GM23248 (cell line): ENCODE data around the gene NELFA. TPM values are rescaled to one million over a fixed set of nuclear protein-coding genes. Genes with fewer than 3 reads are reported as not detected.

Experiments used
- DNase-seq: peaks from one replicate; pipeline ENCODE4 v3.0.0-alpha.2; 2015
- H2AFZ ChIP-seq: fragments of 200-600 bp; sonication (generic); 2 replicates; pipeline ENCODE4 v1.6.1; 2016; ENCODE audit warnings: antibody characterized with exemption
- H3F3A ChIP-seq: fragments of 200-600 bp; sonication (generic); 2 replicates; pipeline ENCODE4 v1.6.1; 2016; ENCODE audit warnings: mild to moderate bottlenecking, antibody characterized with exemption, mixed run types; ENCODE audit not compliant: insufficient read depth
- H3K27ac ChIP-seq: fragments of 200-600 bp; sonication (generic); 2 replicates; pipeline ENCODE4 v1.5.1; 2016; ENCODE audit warnings: mild to moderate bottlenecking
- H3K27me3 ChIP-seq: fragments of 200-600 bp; sonication (generic); replicated peaks from 2 replicates; pipeline ENCODE4 v1.6.1; 2016; ENCODE audit warnings: mild to moderate bottlenecking; ENCODE audit not compliant: insufficient read depth
- H3K36me3 ChIP-seq: fragments of 200-600 bp; sonication (generic); 2 replicates; pipeline ENCODE4 v1.6.1; 2016; ENCODE audit warnings: low read depth, mild to moderate bottlenecking
- H3K4me1 ChIP-seq: fragments of 200-600 bp; sonication (generic); 2 replicates; pipeline ENCODE4 v1.6.1; 2016; ENCODE audit warnings: mild to moderate bottlenecking; ENCODE audit not compliant: insufficient read depth
- H3K4me2 ChIP-seq: fragments of 200-600 bp; sonication (generic); one replicate; pipeline ENCODE4 v1.6.1; 2016; ENCODE audit warnings: mild to moderate bottlenecking; ENCODE audit not compliant: unreplicated experiment
- H3K4me3 ChIP-seq: fragments of 200-600 bp; sonication (generic); 2 replicates; pipeline ENCODE4 v1.5.1; 2016; ENCODE audit warnings: mild to moderate bottlenecking
- H3K79me2 ChIP-seq: fragments of 200-600 bp; sonication (generic); 2 replicates; pipeline ENCODE4 v1.6.1; 2016; ENCODE audit warnings: mild to moderate bottlenecking; ENCODE audit not compliant: insufficient read depth
- H3K9ac ChIP-seq: fragments of 200-600 bp; sonication (generic); 2 replicates; pipeline ENCODE4 v1.6.1; 2016; ENCODE audit warnings: mild to moderate bottlenecking
- H3K9me2 ChIP-seq: fragments of 200-600 bp; sonication (generic); 2 replicates; pipeline ENCODE4 v1.6.1; 2016; ENCODE audit warnings: mixed run types, mild to moderate bottlenecking, moderate library complexity; ENCODE audit not compliant: insufficient read depth
- H3K9me3 ChIP-seq: fragments of 200-600 bp; sonication (generic); one replicate; pipeline ENCODE4 v1.6.1; 2017; ENCODE audit warnings: low read depth
- H4K20me1 ChIP-seq: fragments of 200-600 bp; sonication (generic); 2 replicates; pipeline ENCODE4 v1.6.0; 2016; ENCODE audit not compliant: insufficient read depth
- EZH2 ChIP-seq: fragments of 200-600 bp; sonication (generic); IDR thresholded peaks from 2 replicates; pipeline ENCODE4 v1.6.1; 2018; ENCODE audit warnings: antibody characterized with exemption, mild to moderate bottlenecking; ENCODE audit not compliant: insufficient read depth, poor library complexity, severe bottlenecking
- EZH2phosphoT487 ChIP-seq: fragments of 200-600 bp; sonication (generic); IDR thresholded peaks from 2 replicates; pipeline ENCODE4 v1.6.1; 2018; ENCODE audit warnings: antibody characterized with exemption, moderate library complexity, mild to moderate bottlenecking, low read depth; ENCODE audit not compliant: insufficient read depth
- WGBS, 2 experiments: methylation state at CpG; one replicate each; pipeline ENCODE4 v1.1.6; 2015 to 2017; ENCODE audit warnings: low lambda C conversion rate in 2 of 2, low coverage in 1 of 2; ENCODE audit errors: missing lambda C conversion rate in 2 of 2; 5-methylcytosine and 5-hydroxymethylcytosine counted together
- in situ Hi-C: fragments of 300-500 bp; cut with MboI; formaldehyde crosslinking; loops from 2 replicates; pipeline ENCODE4 v1.15.0; 2020
- polyA plus RNA-seq: library from polyadenylated mRNA; unstranded; fragments of >200 nt; fragmentation: Nextera tagmentation; extraction: Ambion mirVana; gene quantifications from 2 replicates; pipeline ENCODE4 v1.2.1, GENCODE V29; 2016
- total RNA-seq: library from RNA; depleted of rRNA; stranded (reverse); fragments of >200 nt; shearing (Covaris generic); gene quantifications from 2 replicates; pipeline ENCODE4 v1.2.3, GENCODE V29; 2014

Gene NELFA
- total and polyA plus RNA-seq, 2 experiments from 2014 or later, result 18.7 to 23.6 TPM

DNA sequence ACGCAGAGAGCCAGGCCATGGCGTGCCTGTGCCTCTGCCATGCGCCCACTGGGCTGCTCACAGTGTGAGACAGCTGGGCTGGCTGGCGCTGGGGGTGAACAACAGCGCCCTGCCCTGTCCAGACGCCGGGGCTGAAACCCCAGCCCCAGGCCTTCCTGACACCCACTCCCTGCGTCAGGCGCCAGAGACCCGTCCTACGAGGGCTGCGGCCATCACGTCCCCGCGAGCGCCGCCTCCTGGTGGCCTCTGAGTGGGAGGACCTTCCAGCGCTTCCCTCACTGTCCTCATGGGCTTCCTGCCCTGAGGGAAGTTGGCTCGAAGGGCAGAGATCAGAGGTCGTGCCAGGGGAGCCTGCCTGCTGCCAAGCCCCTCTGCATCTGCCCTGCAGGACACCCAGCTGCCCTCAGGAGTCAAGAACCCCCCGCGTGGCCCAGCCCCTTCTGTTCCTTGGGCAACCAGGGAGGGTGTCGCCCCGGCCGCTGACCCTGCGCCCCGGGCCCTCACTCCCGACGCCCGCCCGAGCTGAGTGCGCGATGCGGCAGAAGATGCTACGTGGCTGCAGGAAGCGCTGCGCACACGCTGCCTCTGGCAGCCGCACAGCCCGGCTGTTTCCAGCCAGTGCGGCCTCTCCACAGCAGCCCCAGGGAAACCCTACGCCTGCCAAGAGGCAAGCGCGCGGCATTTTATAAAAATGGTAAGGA lies 16.2 kb downstream of the NELFA start:
- no peak for DNase-seq
- Histone ChIP-seq H3K79me2 (peaks cover 68% of the 10 kb centered on the region), H3F3A (peaks cover 7% of the 10 kb centered on the region; the same call in 1 of the 2 replicates), H4K20me1 (no peaks in the 10 kb centered on the region; the same call in 1 of the 2 replicates), H3K4me1 (no peaks in the 10 kb centered on the region), H3K36me3 (peaks cover 6% of the 10 kb centered on the region; the same call in 1 of the 2 replicates), H3K27ac (no peak overlapping the region), H3K27me3 (no peaks in the 10 kb centered on the region), H3K9ac (no peak overlapping the region), H3K9me3 (no peaks in the 10 kb centered on the region), H3K4me2 (no peak overlapping the region), H3K4me3 (no peak overlapping the region), H2AFZ (no peak overlapping the region), H3K9me2 (no peaks in the 10 kb centered on the region)
- 89 to 90% methylated on average over 41 of the region's 45 CpGs for WGBS, 2 experiments
- TF ChIP-seq EZH2 (no peak), EZH2phosphoT487 (no peak)
- in situ Hi-C loops, result no loop called here

DNA sequence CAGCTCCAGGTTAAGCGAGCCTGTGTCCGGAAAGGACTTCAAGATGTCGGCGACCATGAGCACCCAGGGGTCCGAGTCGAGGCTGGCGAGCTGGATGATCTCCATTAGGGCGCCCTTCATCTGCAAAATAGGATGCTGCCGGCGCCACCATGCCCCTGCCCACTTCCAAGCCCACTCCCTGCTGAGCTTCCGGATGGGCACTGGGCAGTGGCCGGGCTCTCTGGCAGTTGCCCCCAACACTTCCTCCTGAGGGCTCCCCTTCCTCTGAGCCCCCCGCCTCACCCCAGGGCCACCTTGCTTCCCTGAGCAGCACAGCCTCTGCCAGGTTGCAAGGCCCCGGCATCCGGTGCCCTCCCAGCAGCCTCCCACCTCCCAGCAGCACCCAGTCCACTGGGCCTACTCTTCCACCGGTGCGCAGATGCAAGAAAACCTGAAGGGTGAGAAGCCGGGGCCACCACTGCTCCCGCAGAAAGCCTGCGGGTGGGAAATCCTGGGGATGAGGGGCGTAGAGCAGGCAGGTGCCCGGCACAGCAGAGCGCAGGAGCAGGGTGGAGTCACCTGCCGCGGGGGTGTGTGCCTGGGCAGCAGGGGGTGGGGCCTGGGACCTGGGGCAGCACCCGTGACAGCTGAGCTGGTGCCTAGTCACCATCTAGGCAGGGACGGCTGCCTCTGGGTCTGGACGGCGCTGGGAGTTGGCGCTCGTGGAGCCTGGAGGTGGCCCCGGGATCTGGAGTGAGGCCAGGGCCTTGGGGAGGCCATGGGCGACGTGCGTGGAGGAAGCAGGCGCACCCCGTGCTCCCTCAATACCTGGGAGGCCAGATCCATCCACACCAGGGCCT lies 17.0 kb downstream of the NELFA start:
- H3K4me1 ChIP-seq, result no peaks in the 10 kb centered on the region
- no peak overlapping the region for H3K4me3 ChIP-seq
- no peak overlapping the region for H3K9ac ChIP-seq
- peaks cover 60% of the 10 kb centered on the region for H3K79me2 ChIP-seq
- no peak overlapping the region for H3K27ac ChIP-seq
- peaks cover 7% of the 10 kb centered on the region; the same call in 1 of the 2 replicates for H3F3A ChIP-seq
- H3K36me3 ChIP-seq, result 0 out of 2 replicates have a peak, but pooled peaks cover 3% of the 10 kb centered on the region
- TF ChIP-seq EZH2 (no peak), EZH2phosphoT487 (no peak)
- H2AFZ ChIP-seq, result no peak overlapping the region
- in situ Hi-C loops, result no loop called here
- WGBS, 2 experiments, result 92 to 94% methylated on average over 31 to 35 of the region's 37 CpGs
- no peaks in the 10 kb centered on the region for H3K9me2 ChIP-seq
- no peak for DNase-seq
- no peak overlapping the region for H3K4me2 ChIP-seq
- H4K20me1 ChIP-seq, result no peaks in the 10 kb centered on the region; the same call in 1 of the 2 replicates
- H3K9me3 ChIP-seq, result no peaks in the 10 kb centered on the region
- H3K27me3 ChIP-seq, result no peaks in the 10 kb centered on the region

DNA sequence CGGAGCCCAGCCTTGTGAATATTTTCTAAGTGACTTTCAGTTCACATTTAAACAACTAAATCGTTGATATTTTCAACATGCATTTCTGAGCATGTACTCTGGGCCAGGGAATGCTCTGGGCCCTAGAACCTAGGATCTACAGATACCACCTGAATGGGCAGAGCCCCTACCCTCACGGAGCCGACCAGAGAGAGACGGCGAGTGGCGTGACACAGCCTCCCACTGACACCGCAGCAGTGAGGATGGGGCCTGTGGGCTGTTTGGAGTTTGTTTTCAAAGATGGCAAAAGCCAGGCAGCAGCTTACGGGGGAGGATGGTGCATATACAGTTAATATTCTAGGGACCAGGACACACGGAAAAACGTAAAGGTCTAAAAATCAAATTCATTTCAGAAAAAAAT lies 17.7 kb downstream of the NELFA start:
- Histone ChIP-seq H3K79me2 (peaks cover 53% of the 10 kb centered on the region), H3K4me1 (no peaks in the 10 kb centered on the region), H3K27ac (no peak overlapping the region), H3K4me2 (no peak overlapping the region), H3K36me3 (0 out of 2 replicates have a peak, but pooled peaks cover 3% of the 10 kb centered on the region), H3K9me2 (no peaks in the 10 kb centered on the region), H3K9me3 (no peaks in the 10 kb centered on the region), H3K4me3 (no peak overlapping the region), H4K20me1 (no peaks in the 10 kb centered on the region; the same call in 1 of the 2 replicates), H3K9ac (no peak overlapping the region), H3K27me3 (no peaks in the 10 kb centered on the region), H3F3A (peaks cover 7% of the 10 kb centered on the region; the same call in 1 of the 2 replicates), H2AFZ (no peak overlapping the region)
- in situ Hi-C loops, result no loop called here
- TF ChIP-seq EZH2phosphoT487 (no peak), EZH2 (no peak)
- WGBS, 2 experiments, result 86 to 89% methylated on average over 11 of the region's 11 CpGs
- no peak for DNase-seq

DNA sequence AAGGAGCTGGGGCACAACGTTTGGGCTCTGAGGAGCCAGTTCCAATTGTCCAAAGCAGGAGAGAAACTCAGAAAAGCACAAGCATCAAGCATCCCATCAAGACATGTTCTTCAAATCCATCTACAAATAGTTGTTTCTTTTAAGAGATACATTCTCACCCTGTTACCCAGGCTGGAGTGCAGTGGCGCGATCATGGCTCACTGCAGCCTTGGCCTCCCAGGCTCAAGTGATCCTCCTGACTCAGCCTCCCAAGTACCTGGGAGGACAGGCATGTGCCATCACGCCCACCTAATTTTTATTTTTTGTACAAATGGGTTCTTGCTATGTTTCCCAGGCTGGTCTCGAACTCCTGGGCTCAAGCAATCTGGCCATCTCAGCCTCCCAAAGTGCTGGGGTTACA lies 18.1 kb downstream of the NELFA start:
- no peaks in the 10 kb centered on the region for H3K9me2 ChIP-seq
- in situ Hi-C loops, result no loop called here
- H4K20me1 ChIP-seq, result no peaks in the 10 kb centered on the region; the same call in 1 of the 2 replicates
- H3F3A ChIP-seq, result peaks cover 4% of the 10 kb centered on the region; the same call in 1 of the 2 replicates
- WGBS, 2 experiments, result 93 to 99% methylated on average over 5 of the region's 5 CpGs
- 0 out of 2 replicates have a peak, but pooled peaks cover 3% of the 10 kb centered on the region for H3K36me3 ChIP-seq
- no peak overlapping the region for H3K4me2 ChIP-seq
- no peak overlapping the region for H3K4me3 ChIP-seq
- peaks cover 48% of the 10 kb centered on the region for H3K79me2 ChIP-seq
- no peak overlapping the region for H3K27ac ChIP-seq
- no peak overlapping the region for H2AFZ ChIP-seq
- TF ChIP-seq EZH2 (no peak), EZH2phosphoT487 (no peak)
- H3K27me3 ChIP-seq, result no peaks in the 10 kb centered on the region
- DNase-seq, result no peak
- H3K9ac ChIP-seq, result no peak overlapping the region
- H3K4me1 ChIP-seq, result no peaks in the 10 kb centered on the region
- no peaks in the 10 kb centered on the region for H3K9me3 ChIP-seq
